ENCODE measurements around the gene MAPK8. TPM values are rescaled to one million over a fixed set of nuclear protein-coding genes. Genes with fewer than 3 reads are reported as not detected.

MAPK8 gene
- total and polyA plus RNA-seq, 4 donors, result 9.1 to 142 (median 24.2) TPM

DNA sequence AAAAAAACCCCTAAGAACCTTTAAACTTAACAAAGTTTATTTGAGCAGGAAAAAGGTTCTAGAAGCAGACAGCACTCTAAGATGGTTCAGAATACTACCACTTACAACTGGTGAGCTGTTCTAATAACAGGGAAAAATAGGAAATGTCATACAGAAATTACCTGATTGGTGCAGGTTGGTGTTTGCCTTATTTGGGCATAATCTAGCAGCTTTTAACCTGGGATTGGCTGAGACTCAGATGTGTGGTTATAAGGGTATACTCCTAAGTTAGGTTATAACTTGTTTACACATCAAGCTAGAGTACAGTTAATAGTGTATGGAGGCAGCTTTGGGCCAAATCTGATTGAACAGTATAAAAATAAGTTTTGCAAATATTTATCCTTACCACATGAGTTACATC lies 59.8 kb downstream of the MAPK8 start:
- no peaks in the 10 kb centered on the region for H3K9me3 ChIP-seq (ENCODE audit: control insufficient read depth in 4 of 4, insufficient read depth in 3 of 4, low read length in 3 of 4)
- H3K4me1 ChIP-seq (ENCODE audit: control insufficient read depth in 5 of 5, insufficient read depth in 5 of 5, low read length in 5 of 5), result peaks cover 2 to 28% (median 9%) of the 10 kb centered on the region in 5 donors
- DNase-seq, result no peak

DNA sequence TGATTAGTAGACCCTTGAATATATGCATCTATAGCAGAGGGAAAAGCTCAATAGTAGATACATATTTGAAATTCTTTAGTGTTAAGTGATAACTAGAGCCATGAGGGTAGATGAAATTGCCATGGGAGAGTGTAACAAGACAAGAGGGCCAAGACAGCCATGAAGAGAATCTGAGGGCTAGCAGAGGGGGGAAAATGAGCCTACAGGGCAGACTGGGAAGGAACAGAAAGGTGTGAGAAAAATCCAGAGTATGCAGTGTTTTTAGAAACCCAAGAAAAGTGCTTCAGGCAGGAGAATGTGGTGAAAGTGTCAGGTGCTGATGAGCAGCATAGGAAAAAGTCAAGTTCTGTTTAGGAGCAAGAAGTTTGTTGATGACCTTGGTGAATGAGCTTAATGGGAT lies 63.0 kb downstream of the MAPK8 start:
- Histone ChIP-seq H3K27ac (ENCODE audit: low read depth in 1 of 2, low read length in 1 of 2) (no peak overlapping the region), H3K9ac (ENCODE audit: insufficient read depth in 1 of 2, low read length in 2 of 2) (no peak overlapping the region), H3K4me3 (no peak overlapping the region), H3K36me3 (ENCODE audit: control insufficient read depth in 4 of 4, insufficient read depth in 4 of 4, low read length in 4 of 4) (no peaks in the 10 kb centered on the region), H3K9me3 (ENCODE audit: control insufficient read depth in 4 of 4, insufficient read depth in 3 of 4, low read length in 3 of 4) (no peaks in the 10 kb centered on the region), H3K4me1 (ENCODE audit: control insufficient read depth in 5 of 5, insufficient read depth in 5 of 5, low read length in 5 of 5) (peaks cover 2 to 13% (median 6%) of the 10 kb centered on the region in 5 donors), H3K27me3 (ENCODE audit: control insufficient read depth in 3 of 3, insufficient read depth in 3 of 3, low read length in 2 of 3) (no peaks in the 10 kb centered on the region)
- DNase-seq, result no peak
- no peak for TF ChIP-seq CTCF (IDR thresholded peaks at IDR 0.05; ENCODE audit: control extremely low read depth, extremely low read depth)
- no peak for ATAC-seq (ENCODE audit: insufficient read depth, low FRiP score)

More for the DNA sequence above, 59.8 kb downstream of the MAPK8 start:
- ATAC-seq (ENCODE audit: insufficient read depth, low FRiP score), result no peak
- no peak overlapping the region for H3K27ac ChIP-seq (ENCODE audit: low read depth in 1 of 2, low read length in 1 of 2)
- H3K36me3 ChIP-seq (ENCODE audit: control insufficient read depth in 4 of 4, insufficient read depth in 4 of 4, low read length in 4 of 4), result no peaks in the 10 kb centered on the region
- H3K4me3 ChIP-seq, result no peak overlapping the region
- H3K27me3 ChIP-seq (ENCODE audit: control insufficient read depth in 3 of 3, insufficient read depth in 3 of 3, low read length in 2 of 3), result no peaks in the 10 kb centered on the region
- TF ChIP-seq CTCF (IDR thresholded peaks at IDR 0.05; ENCODE audit: control extremely low read depth, extremely low read depth), result no peak
- no peak overlapping the region for H3K9ac ChIP-seq (ENCODE audit: insufficient read depth in 1 of 2, low read length in 2 of 2)

GRCh38 chr10:48377751-48378530 lies 71.5 kb downstream of the MAPK8 start:
- H3K4me3 ChIP-seq, result no peak overlapping the region
- no peaks in the 10 kb centered on the region for H3K36me3 ChIP-seq (ENCODE audit: control insufficient read depth in 4 of 4, insufficient read depth in 4 of 4, low read length in 4 of 4)
- peaks cover 0 to 6% (median 1%) of the 10 kb centered on the region in 4 donors for H3K9me3 ChIP-seq (ENCODE audit: control insufficient read depth in 4 of 4, insufficient read depth in 3 of 4, low read length in 3 of 4)
- no peak for TF ChIP-seq CTCF (IDR thresholded peaks at IDR 0.05; ENCODE audit: control extremely low read depth, extremely low read depth)
- no peak for DNase-seq
- no peak for ATAC-seq (ENCODE audit: insufficient read depth, low FRiP score)
- no peaks in the 10 kb centered on the region for H3K27me3 ChIP-seq (ENCODE audit: control insufficient read depth in 3 of 3, insufficient read depth in 3 of 3, low read length in 2 of 3)
- H3K27ac ChIP-seq (ENCODE audit: low read depth in 1 of 2, low read length in 1 of 2), result no peak overlapping the region
- no peak overlapping the region for H3K9ac ChIP-seq (ENCODE audit: insufficient read depth in 1 of 2, low read length in 2 of 2)
- H3K4me1 ChIP-seq (ENCODE audit: control insufficient read depth in 5 of 5, insufficient read depth in 5 of 5, low read length in 5 of 5), result peaks cover 0 to 4% (median 0%) of the 10 kb centered on the region in 5 donors
- WGBS, 2 donors, result 92 to 93% methylated on average over 2 of the region's 2 CpGs
